GM19372 (cell line): ENCODE measurements around the gene ENOPH1.
"Not testable (repeated sequence)": the region's sequence is repeated elsewhere in the genome, so short reads cannot be mapped to it uniquely, and the experiment has no call there.

Experiments used
- ATAC-seq: cut with Tn5 transposase; IDR thresholded peaks from one replicate; pipeline ENCODE4 v1.9.1; 2021; ENCODE audit warnings: mild to moderate bottlenecking, low read depth, moderate library complexity; ENCODE audit not compliant: unreplicated experiment

Gene ENOPH1

DNA sequence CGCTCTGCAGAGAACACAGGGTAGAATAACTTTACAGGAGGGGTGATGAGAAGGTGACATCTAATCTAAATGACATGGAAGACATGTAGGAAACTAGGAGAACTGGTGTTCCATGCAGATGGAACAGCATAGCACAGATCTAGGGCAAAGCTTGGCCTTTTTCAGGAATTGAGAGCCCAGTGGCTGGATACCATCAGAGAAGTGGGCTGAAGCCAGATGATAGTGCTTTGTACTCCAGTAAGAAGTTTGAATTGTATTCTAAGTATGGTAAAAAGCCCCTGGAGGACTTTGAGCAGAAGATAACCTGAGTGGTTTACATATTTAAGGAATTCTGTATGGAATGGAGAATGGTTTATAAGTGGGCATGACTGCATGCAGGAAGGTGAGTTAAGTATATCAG lies 32.8 kb downstream of the ENOPH1 start:
- no peak for ATAC-seq

DNA sequence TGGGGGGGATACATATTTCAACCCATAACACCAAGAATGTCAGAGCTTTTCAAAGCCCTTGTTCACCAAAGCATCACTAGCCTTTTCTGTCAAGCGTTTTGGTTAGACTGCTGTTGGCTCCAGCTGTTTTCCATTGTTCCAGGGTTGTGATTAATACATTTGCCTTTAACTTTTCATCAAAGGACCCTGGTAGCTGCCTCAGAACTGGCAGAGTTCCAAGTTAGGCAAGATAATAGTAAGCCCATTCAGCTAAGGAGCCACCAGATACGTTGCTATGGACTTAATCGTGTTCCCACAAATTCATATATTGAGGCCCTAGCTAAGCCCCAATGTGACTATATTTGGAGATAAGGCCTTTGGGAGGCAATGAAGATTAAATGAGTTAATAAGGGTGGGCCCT lies 37.1 kb downstream of the ENOPH1 start:
- no peak for ATAC-seq

DNA sequence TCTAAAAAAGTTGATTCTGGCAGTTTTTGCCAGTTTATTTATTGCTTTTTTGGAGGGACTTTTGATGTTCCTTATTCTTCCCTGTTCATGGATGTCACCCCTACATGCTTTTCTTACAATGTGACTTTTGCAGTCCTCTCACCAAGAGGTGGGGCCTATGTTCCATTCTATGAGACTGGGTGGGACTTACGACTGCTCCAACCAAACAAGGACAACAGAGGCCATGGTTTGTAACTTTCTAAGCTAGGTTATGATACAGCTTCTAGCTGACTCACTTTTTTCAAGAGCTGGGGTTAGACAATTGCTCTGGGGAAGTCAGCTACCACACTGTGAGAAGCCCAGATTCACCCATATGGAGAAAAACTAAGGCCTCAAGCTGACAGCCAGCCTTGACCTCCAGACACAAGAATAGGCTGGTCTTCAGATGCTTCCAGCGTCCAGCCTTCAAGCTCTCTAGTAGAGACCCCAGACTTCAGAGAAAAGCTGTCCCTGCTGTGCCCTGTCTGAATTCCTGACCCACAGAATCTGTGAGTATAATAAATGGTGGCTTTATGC lies 39.5 kb downstream of the ENOPH1 start:
- no peak for ATAC-seq

DNA sequence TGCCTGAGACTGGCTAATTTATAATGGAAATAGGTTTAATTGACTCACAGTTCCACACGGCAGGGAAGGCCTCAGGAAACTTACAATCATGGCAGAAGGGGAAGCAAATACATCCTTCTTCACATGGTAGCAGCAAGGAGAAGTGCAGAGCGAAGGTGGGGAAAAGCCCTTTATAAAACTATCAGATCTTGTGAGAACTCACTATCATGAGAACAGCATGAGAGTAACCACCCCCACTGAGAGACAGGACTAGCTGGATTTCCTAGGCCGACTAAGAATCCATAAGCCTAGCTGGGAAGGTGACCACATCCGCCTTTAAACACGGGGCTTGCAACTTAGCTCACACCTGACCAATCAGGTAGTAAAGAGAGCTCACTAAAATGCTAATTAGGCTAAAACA lies 42.7 kb downstream of the ENOPH1 start:
- not testable (repeated sequence) for ATAC-seq

DNA sequence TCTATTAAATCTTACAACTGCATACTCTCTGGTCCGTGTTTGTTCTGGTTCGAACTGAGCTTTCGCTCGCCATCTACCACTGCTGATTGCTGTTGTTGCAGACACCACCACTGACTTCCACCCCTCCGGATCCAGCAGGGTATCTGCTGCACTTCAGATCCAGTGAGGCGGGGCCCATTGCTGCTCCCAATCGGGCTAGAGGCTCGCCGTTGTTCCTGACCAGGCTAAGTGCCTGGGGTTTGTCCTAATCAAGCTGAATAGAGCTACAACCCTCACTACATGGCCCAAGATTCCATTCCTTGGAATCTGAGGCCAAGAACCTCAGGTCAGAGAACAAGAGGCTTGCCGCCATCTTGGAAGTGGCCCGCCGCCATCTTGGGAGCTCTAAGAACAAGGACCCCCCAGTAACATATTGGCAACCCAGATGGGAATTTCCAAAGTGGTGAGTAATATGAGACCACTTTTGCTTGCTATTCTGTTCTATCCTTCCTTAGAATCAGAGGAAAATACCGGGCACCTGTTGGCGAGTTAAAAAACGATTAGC lies 43.3 kb downstream of the ENOPH1 start:
- no peak for ATAC-seq

DNA sequence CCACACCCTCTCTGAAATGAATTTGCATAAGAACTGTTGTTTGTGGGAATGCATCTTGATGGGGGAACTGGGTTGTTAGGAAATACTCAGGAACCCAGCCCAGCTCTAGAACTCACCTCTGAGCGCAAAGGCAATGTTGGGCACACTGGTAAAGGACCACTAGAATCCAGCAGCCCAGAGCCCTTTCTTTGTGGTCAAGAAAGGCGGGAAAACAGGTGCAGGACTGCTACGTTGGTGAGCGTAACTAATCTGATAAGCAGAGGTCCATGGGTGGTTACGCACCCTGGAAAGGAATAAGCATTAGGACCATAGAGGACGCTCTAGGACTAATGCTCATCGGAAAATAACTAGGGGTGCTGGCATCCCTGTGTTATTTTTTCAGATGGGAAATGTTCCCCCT lies 45.5 kb downstream of the ENOPH1 start:
- ATAC-seq = not testable (repeated sequence)

DNA sequence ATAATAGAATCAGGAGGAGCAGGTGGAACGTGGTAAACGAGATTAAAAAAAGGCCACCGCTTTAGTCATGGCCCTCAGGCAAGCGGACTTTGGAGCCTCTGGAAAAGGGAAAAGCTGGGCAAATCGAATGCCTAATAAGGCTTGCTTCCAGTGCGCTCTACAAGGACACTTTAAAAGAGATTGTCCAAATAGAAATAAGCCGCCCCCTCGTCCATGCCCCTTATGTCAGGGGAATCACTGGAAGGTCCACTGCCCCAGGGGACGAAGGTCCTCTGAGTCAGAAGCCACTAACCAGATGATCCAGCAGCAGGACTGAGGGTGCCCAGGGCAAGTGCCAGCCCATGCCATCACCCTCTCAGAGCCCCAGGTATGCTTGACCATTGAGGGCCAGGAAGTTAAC lies 47.1 kb downstream of the ENOPH1 start:
- ATAC-seq = not testable (repeated sequence)

DNA sequence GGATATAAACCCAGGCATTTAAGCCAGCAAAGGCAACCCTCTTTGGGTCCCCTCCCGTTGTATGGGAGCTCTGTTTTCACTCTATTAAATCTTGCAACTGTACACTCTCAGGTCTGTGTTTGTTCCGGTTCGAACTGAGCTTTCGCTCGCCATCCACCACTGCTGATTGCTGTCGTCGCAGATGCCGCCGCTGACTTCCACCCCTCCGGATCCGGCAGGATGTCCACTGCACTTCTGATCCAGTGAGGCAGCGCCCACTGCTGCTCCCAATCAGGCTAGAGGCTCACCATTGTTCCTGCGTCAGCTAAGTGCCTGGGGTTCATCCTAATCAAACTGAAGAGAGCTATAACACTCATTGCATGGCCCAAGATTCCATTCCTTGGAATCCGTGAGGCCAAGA lies 49.2 kb downstream of the ENOPH1 start:
- ATAC-seq = no peak

DNA sequence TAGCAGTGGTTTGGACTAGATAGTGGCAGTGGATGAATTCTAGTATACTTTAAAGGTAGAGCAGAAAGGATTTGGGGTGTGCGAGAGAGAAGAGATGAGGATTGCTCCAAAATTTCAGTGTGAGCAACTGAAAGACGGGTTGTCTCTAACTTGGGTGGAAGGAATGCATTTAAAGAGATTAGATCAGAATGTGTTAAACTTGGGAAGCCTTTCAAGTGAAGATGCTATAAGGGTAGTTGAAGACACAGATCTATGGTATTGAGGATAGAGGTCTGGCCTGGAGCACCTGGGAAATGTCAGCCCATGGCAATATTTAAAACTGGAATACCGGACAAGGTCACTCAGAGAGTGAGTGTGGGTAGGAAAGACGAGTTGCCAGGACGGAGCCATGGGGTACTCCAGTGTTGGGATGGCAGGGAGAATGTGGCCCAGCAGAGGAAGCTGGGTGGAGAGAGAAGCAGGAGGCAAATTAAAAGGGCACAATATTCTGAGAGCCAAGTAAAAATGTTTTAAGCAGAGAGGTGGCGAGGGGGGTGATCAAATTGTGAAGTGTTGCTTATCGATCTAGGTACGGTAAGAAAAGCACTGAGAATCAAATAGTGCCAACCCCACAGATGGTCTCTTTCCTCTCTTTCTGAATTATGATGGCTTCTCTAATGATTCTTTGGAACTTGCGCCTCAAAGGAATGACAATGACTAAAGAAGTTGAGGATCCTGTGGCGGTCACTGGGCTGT lies 50.5 kb downstream of the ENOPH1 start:
- ATAC-seq = no peak

DNA sequence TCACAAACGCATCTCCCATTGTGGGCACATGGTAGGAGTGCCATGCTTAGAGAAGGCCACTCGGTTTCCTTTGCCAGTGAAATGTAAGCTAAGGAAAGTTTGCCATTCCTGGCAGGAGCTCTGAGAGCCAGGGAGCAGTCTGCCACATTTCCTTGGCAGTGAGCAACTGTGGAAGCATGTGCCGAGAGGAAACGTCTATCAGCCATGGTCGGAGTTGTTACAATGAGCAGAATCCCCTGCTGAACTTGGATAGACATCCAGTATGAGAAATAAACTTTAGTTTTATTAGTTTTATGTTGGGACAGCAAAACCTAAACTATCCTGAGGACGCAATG lies 51.1 kb downstream of the ENOPH1 start:
- ATAC-seq = no peak

DNA sequence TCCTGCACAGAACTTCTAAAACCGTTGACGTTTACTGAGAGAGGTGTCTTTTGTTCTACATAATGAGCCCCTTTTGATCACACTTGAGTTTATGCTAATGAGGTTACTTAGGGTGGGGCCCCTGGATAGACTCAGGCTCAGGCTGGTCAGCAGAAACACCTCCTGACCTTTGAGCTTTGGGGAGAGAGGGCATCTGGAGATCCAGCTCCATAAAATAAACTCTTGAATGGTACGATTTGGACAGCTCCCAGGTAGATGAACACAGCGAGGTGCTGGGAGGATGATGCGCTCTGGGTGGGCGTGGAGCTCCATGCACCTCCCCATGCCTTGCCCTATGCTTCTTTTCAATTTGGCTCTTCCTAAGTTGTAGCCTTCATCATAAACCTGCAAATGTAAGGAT lies 52.0 kb downstream of the ENOPH1 start:
- no peak for ATAC-seq

DNA sequence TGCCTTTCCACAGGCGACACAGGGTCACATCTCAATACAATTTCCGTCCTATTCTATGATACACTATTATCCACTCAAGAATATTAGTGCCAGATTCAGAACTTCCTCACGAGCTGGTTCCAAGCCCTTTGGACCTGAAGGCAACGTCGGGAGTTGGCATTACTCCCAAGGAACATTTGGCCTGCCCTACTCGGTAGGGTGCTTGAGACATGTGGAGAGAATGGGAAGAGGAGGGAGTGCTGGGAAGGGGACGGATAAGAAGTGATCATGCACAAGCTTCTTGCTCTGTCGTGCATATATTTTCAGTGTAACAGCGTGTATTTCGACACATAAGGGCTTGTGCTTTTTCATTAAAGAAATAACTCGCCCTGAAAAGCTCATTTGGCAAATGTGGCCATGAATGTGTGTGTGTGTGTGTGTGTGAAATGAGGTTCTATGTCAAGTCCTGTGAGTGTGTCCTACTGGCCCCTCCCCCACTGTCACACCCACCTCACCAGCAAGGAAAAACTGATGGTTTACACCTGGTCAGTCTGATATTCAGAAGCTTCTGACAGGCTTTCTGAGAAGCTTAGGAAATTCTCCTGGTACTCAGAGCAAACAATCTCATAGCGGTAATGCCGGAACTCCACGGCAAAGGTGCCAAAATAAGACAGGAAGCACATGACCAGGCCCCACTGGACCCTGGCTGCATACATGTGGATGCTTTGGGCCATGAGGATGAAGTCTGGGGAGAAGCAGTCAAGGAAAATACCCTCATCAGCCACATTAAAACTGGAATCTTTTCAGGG lies 54.8 kb downstream of the ENOPH1 start:
- no peak for ATAC-seq

DNA sequence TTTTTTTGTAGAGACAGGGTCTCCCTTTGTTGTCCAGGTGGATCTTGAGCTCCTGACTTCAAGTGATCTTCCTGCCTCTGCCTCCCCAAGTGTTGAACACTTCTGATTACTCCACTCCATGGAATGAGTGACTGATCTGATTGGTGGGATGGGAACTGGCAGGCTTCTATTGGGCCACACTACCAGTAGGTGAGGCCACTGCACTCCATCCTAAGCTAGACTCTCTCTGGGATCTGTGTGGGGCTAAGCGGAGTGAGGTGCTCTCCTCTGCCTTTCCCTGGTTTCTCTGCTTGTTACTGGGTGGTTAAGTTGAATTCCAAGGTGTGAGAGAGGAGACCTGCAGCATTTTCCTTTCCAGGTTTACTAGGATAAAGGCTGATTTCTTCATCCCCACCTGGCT lies 58.7 kb downstream of the ENOPH1 start:
- no peak for ATAC-seq

DNA sequence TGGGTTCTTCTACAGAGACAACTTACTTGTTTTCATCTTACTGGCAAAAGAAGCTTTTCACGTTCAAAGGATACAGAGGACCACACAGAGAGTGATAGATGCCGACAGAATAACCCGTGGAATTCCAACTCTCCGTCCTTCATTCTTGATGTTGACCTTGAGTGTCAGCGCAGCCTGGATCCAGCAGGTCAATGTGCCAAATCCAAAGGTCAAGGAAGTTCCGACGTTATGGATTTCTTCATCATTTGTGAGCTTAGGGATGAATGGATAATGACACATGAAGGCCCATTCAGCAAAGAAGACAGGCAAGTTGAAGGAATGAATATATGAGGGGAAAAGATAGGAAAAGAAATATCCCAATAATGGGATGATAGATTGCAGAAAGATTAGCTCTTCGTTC lies 59.6 kb downstream of the ENOPH1 start:
- no peak for ATAC-seq

DNA sequence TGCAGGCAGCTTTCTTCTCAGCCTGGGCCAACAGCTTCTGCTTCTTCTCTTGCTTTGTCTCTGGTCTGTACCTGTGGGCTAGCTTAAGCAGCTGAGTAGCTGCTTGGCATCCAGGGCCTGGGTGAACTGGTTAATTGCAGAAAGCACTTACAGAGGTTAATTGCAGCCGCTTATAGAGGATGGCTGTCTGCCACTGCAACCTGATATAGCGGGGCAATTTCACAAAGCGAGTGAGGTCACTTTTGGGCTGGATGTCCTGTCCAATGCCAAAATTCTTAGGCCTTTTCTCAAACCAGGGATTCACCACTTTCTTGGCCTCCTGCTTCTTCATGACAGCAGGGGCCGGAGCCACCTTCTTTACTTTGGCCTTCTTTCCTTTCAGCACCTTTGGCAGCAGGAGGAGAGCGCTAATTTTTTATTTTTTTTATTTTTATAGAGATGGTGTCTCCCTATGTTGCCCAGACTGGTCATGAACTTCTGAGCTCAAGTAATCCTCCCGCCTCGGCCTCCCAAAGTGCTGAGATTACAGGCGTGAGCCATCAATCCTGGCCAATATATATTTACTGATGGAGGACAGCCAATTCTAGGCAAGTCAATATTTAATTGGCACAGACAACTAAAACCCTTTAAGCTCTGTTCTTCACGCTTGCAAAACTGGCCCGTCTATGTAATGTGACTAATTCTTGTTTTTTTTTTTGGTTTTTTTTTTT lies 61.0 kb downstream of the ENOPH1 start:
- ATAC-seq = no peak

DNA sequence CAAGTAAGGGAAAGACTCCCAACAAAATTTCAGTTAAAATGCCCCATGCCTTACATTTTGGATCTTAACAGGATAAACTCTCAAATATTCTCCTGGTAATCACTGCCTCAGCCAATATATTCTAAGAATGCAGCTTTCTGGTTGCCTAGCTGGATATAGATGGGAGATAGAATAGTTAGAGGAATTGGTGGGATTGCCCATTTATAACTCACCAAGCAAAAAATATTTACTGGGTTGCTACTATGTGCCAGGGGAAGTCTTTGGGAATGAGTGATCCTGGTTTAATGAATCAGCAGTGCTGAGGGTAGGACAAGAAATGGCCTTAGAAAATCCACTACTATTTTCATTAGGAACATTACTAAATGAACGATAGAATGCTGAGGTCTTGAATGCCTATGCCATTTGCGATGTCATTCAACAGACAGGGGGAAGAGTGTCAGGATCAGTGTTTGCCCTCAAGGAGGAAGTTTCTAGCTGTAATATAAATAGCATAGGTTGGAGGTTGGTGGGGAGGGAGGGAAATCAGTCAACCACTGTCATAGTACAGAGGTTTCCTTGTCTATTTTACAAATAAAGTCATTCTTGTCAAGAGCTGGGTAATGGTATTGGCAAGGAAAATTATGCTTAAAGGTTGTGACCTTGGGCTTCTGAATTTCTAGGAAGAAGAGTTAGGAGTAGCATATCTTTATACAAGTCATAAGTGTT lies 63.5 kb downstream of the ENOPH1 start:
- no peak for ATAC-seq

DNA sequence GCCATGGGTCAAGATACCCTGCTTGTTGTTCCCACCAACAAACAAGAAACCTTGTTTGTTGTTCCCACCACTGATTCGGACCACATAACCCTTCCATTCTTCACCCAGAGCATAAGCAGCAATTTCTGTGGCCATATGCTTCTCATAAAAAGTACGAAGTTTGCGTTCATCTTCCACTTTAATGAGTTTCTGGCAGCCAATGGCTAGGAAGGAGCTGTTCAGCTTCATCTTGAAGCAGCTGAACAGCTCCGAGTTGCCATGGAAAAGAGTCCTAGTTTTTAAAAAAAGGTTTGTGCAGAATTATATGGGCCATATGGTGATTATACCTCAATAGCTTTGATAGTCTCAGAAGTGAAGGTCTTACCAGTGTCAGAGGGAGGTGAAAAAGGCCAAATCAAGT lies 65.3 kb downstream of the ENOPH1 start:
- no peak for ATAC-seq

DNA sequence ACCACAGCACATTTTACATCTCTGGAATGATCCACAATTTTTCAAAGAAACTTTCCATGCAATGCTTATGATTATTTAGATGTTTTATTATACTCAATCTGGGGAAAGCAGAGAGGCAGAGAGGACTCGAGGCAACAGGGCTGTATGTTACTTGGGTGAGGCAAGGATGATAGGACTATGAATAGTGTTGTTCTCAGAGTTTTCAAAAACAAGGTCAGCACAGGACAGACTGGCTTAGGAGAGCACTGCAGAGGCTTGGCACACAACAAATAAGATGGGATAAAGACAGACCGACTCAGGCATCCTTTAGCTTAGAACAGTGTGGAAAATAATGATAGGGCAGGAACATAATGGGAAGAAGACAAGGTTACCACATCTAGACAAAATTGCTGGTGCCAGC lies 66.0 kb downstream of the ENOPH1 start:
- no peak for ATAC-seq

DNA sequence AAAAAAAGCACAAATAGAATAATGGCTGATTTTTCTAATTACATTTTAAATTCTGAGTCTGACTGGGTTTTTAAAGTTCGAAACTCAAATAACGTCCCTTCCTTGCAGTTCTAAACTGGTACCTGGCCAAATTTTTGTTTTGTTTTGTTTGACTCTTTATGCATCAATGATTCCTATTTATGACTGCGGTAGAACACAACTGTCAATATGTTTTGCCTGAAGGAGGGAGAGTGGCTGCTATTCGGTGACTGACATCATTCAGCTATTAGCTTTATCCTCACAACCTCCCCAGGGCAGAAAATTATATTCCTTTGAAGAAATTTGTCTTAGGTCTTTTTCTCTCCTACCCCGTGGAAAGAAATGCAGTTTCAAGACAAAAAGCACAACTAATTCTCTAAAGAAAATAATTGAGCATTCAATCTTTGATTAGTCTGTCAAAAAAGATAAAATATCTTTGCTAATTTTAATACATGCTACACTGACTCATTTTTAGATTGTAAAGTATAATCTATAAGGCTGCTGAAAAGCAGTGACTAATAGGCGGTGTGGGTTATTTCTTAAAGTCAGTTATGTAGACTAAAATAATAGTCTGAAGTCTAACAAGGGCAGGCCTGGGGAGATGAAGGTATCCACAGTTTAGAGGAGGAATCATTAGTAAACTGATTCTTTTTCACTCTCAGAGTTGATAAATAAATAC lies 69.5 kb downstream of the ENOPH1 start:
- no peak for ATAC-seq
